ENCODE data around the gene RNU5B-1. TPM values are rescaled to one million over a fixed set of nuclear protein-coding genes. Genes with fewer than 3 reads are reported as not detected.

RNU5B-1 gene
- total RNA-seq, 4 donors from 2014 or later: not detected

GRCh38 chr15:65329288-65329983 lies 25.0 kb downstream of the RNU5B-1 start:
- no peak for DNase-seq (ENCODE audit: low spot score in 2 of 2)
- no peaks in the 10 kb centered on the region for H3K27me3 ChIP-seq
- no peak for TF ChIP-seq POLR2A (IDR thresholded peaks at IDR 0.05)
- TF ChIP-seq POLR2AphosphoS5 (IDR thresholded peaks at IDR 0.05): no peak
- no peak for TF ChIP-seq CTCF (IDR thresholded peaks at IDR 0.05)
- no peak for TF ChIP-seq EP300 (IDR thresholded peaks at IDR 0.05)
- no peaks in the 10 kb centered on the region for H3K4me1 ChIP-seq
- H3K4me3 ChIP-seq: no peak overlapping the region
- no peaks in the 10 kb centered on the region for H3K9me3 ChIP-seq
- no peaks in the 10 kb centered on the region for H3K36me3 ChIP-seq
- WGBS: 91% methylated on average over 21 of the region's 21 CpGs
- H3K27ac ChIP-seq: no peak overlapping the region

GRCh38 chr15:65329984-65330735 lies 25.7 kb downstream of the RNU5B-1 start:
- Histone ChIP-seq H3K4me3 (no peak overlapping the region), H3K36me3 (no peaks in the 10 kb centered on the region), H3K4me1 (no peaks in the 10 kb centered on the region), H3K9me3 (no peaks in the 10 kb centered on the region), H3K27ac (no peak overlapping the region), H3K27me3 (no peaks in the 10 kb centered on the region)
- WGBS: 79% methylated on average over 7 of the region's 18 CpGs
- no peak for DNase-seq (ENCODE audit: low spot score in 2 of 2)
- TF ChIP-seq POLR2A (IDR thresholded peaks at IDR 0.05): no peak
- no peak for TF ChIP-seq EP300 (IDR thresholded peaks at IDR 0.05)
- TF ChIP-seq CTCF (IDR thresholded peaks at IDR 0.05): no peak
- no peak for TF ChIP-seq POLR2AphosphoS5 (IDR thresholded peaks at IDR 0.05)

GRCh38 chr15:65330934-65331645 lies 26.6 kb downstream of the RNU5B-1 start:
- no peak for TF ChIP-seq POLR2AphosphoS5 (IDR thresholded peaks at IDR 0.05)
- no peak for TF ChIP-seq CTCF (IDR thresholded peaks at IDR 0.05)
- no peak for TF ChIP-seq POLR2A (IDR thresholded peaks at IDR 0.05)
- TF ChIP-seq EP300 (IDR thresholded peaks at IDR 0.05): no peak
- H3K4me1 ChIP-seq: no peaks in the 10 kb centered on the region
- no peaks in the 10 kb centered on the region for H3K36me3 ChIP-seq
- no peak overlapping the region for H3K27ac ChIP-seq
- no peak overlapping the region for H3K4me3 ChIP-seq
- WGBS: 94% methylated on average over 18 of the region's 22 CpGs
- DNase-seq (ENCODE audit: low spot score in 2 of 2): no peak
- H3K9me3 ChIP-seq: no peaks in the 10 kb centered on the region
- H3K27me3 ChIP-seq: peaks cover 4% of the 10 kb centered on the region

- Histone ChIP-seq H3K36me3 (no peaks in the 10 kb centered on the region), H3K9me3 (no peaks in the 10 kb centered on the region), H3K27ac (no peak overlapping the region), H3K4me1 (no peaks in the 10 kb centered on the region), H3K27me3 (peaks cover 5% of the 10 kb centered on the region), H3K4me3 (no peak overlapping the region)
- 80% methylated on average over 5 of the region's 7 CpGs for WGBS
- no peak for DNase-seq (ENCODE audit: low spot score in 2 of 2)
- TF ChIP-seq POLR2A (IDR thresholded peaks at IDR 0.05) (no peak), CTCF (IDR thresholded peaks at IDR 0.05) (no peak), EP300 (IDR thresholded peaks at IDR 0.05) (no peak), POLR2AphosphoS5 (IDR thresholded peaks at IDR 0.05) (no peak)
Measured at GRCh38 chr15:65331811-65332210, 27.3 kb downstream of the RNU5B-1 start.
